DND-41 (cell line): ENCODE data around the gene EPHA8.

Experiments used
- CTCF ChIP-seq: IDR thresholded peaks from 2 replicates; pipeline ENCODE4 v1.5.1; 2012; ENCODE audit warnings: borderline replicate concordance, low read length, moderate library complexity, mild to moderate bottlenecking; ENCODE audit not compliant: poor library complexity, severe bottlenecking; ENCODE audit errors: extremely low read depth
- EZH2 ChIP-seq: IDR thresholded peaks from 3 replicates; pipeline ENCODE4 v1.6.1; 2012; ENCODE audit warnings: borderline replicate concordance, low read depth, mild to moderate bottlenecking, moderate library complexity, low read length, inconsistent platforms; ENCODE audit not compliant: severe bottlenecking

DNA sequence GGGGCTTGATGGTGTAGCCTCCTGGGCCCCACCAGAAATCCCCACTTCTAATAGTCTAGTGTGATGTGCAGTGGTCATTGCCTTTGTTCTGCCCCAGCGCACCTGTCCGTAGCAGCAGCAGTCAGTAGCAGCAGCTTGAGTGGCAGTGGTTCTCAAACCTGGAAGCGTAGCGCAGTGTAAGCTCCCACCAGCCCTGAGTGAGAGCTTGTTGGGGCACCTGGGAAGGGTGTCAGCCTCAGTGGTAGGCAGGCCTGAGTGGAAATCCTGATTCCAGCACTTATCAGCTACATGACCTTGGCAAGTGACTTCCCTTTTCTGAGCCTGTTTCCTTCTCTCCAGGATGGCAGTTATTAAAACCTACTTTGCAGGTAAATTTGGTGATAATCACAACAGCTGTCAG lies 41.6 kb upstream of the EPHA8 start:
- TF ChIP-seq EZH2 (no peak), CTCF (no peak)
